Measurements from ENCODE around the gene RWDD1. TPM values are rescaled to one million over a fixed set of nuclear protein-coding genes. Genes with fewer than 3 reads are reported as not detected.

The RWDD1 gene
- total and polyA plus RNA-seq, 2 of the 13 experiments (the other 11 are each of a cell fraction or from before 2014, with no cell fraction given), result 27.4 to 67.1 TPM

GRCh38 chr6:116631379-116631990, 60.2 kb downstream of the RWDD1 start (continued):
- TF ChIP-seq ZBTB4 (CRISPR knock-in tag; IDR thresholded peaks at IDR 0.05; ENCODE audit: borderline replicate concordance) (no peak), ZNF605 (CRISPR knock-in tag; IDR thresholded peaks at IDR 0.05) (peak; percentile 60; the same call in 1 of the 2 replicates), MXD3 (CRISPR knock-in tag; IDR thresholded peaks at IDR 0.05) (peak; percentile 37; the same call in 1 of the 2 replicates), ZNF615 (CRISPR knock-in tag; IDR thresholded peaks at IDR 0.05; ENCODE audit: borderline replicate concordance) (no peak), NFKB2 (CRISPR knock-in tag; IDR thresholded peaks at IDR 0.05; ENCODE audit: borderline replicate concordance) (no peak), ZNF878 (CRISPR knock-in tag; IDR thresholded peaks at IDR 0.05) (peak; percentile 94), CEBPB (IDR thresholded peaks at IDR 0.05; ENCODE audit: borderline replicate concordance, low read depth, low read length) (peak; percentile 28; the same call in 1 of the 2 replicates), ZNF75D (CRISPR knock-in tag; IDR thresholded peaks at IDR 0.05; ENCODE audit: borderline replicate concordance) (no peak), IKZF4 (CRISPR knock-in tag; IDR thresholded peaks at IDR 0.05; ENCODE audit: borderline replicate concordance, low read depth, not compliant biosample characterization) (no peak), ZBTB26 (CRISPR knock-in tag; IDR thresholded peaks at IDR 0.05; ENCODE audit: borderline replicate concordance) (peak; percentile 87; the same call in 1 of the 2 replicates), ZNF329 (CRISPR knock-in tag; IDR thresholded peaks at IDR 0.05; ENCODE audit: low read depth) (no peak), ZNF30 (CRISPR knock-in tag; IDR thresholded peaks at IDR 0.05) (no peak), KAT2B (IDR thresholded peaks at IDR 0.05; ENCODE audit: borderline replicate concordance, low read depth, low read length) (no peak), PLRG1 (conservative IDR thresholded peaks at IDR 0.05) (no peak), TEAD3 (CRISPR knock-in tag; optimal IDR thresholded peaks at IDR 0.05; ENCODE audit: borderline replicate concordance) (peak; percentile 99), ZNF660 (CRISPR knock-in tag; IDR thresholded peaks at IDR 0.05; ENCODE audit: borderline replicate concordance, low read depth) (no peak), ZKSCAN8 (CRISPR knock-in tag; IDR thresholded peaks at IDR 0.05; ENCODE audit: borderline replicate concordance) (peak; percentile 93), MED13 (CRISPR knock-in tag; IDR thresholded peaks at IDR 0.05) (peak; percentile 68; the same call in 1 of the 2 replicates), PCBP1 (IDR thresholded peaks at IDR 0.05; ENCODE audit: borderline replicate concordance, low read depth, low read length) (no peak), ZNF460 (CRISPR knock-in tag; IDR thresholded peaks at IDR 0.05; ENCODE audit: borderline replicate concordance) (no peak), PRDM4 (CRISPR knock-in tag; IDR thresholded peaks at IDR 0.05; ENCODE audit: borderline replicate concordance) (no peak), XRCC5 (optimal IDR thresholded peaks at IDR 0.05; ENCODE audit: low read length) (peak; percentile 97)

Data from HepG2 (cell line).